Measurements from ENCODE around the gene NALCN.

The NALCN gene

DNA sequence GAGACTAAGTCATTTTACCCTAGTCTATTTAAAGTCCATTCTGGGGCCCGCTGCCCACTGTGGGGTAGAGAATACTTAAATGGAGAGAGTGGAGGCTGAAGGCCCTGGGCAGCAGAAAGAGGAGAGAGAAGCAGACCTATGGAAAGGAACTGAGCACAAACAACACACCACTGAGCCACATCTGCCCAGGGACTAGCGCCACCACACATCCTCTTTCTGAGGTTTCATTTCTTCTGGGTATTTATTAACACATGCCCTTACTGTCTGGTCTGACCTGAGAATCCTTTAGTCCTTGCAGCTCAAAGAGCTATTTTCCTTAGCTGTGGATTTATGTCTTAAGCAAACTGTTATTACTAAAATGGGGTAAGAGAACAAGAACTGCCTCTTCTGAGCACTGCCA, 154.0 kb downstream of the NALCN start:
- no peak for TF ChIP-seq FOXM1 (IDR thresholded peaks at IDR 0.05; ENCODE audit: borderline replicate concordance, low read depth)

DNA sequence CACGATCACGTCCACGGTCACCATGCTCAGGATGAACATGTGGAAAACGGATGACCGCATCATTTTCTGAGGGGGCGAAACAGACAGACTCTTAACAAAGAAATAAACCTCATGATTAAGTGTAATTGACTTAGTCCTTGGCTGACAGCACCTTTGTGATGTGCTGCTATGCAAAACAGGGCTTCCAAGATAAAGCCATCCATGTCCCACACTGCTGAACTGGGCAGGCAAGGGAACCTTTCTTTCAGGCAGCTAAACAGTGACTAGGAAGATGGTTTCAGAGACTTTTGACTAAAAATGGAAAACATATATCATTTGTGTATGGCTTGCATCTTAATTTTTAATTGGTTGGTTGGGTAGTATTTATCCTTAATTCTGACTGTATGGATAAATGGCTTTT, 157.8 kb downstream of the NALCN start:
- TF ChIP-seq EGR1 (IDR thresholded peaks at IDR 0.05) = no peak
- TF ChIP-seq, protein P1, sequence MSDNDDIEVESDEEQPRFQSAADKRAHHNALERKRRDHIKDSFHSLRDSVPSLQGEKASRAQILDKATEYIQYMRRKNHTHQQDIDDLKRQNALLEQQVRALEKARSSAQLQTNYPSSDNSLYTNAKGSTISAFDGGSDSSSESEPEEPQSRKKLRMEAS (IDR thresholded peaks at IDR 0.05) = no peak
- no peak for TF ChIP-seq TCF12 (IDR thresholded peaks at IDR 0.05; ENCODE audit: low read depth)
- no peak for TF ChIP-seq NFIC (IDR thresholded peaks at IDR 0.05)
- TF ChIP-seq CEBPB (IDR thresholded peaks at IDR 0.05) = no peak
- no peak for TF ChIP-seq FOXM1 (IDR thresholded peaks at IDR 0.05; ENCODE audit: borderline replicate concordance, low read depth)
- no peak for TF ChIP-seq TEAD4 (IDR thresholded peaks at IDR 0.05)
- no peak for TF ChIP-seq EP300 (IDR thresholded peaks at IDR 0.05; ENCODE audit: borderline replicate concordance)

DNA sequence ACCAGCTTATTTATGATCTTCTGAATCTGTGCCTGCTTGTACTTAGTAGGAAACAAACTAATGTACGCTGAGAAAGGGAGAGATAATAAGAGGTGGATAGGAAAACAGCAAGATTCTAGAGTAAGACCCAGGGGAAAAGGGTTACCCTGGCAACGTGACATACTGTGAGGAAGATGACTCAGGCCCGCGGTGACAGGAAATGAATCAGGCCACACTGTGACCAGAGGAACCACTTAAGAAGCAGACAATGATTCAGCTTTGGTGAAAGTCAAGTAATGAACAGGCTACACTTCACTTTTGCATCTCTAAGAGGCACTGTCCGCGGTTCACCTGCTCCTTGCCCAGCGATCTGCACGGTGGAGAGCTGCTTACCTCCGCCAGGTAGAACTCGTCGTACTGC, 158.2 kb downstream of the NALCN start:
- TF ChIP-seq EGR1 (IDR thresholded peaks at IDR 0.05) (no peak), TEAD4 (IDR thresholded peaks at IDR 0.05) (no peak), CEBPB (IDR thresholded peaks at IDR 0.05) (no peak), EP300 (IDR thresholded peaks at IDR 0.05; ENCODE audit: borderline replicate concordance) (no peak), CREB1 (IDR thresholded peaks at IDR 0.05; ENCODE audit: low read depth) (no peak), FOXM1 (IDR thresholded peaks at IDR 0.05; ENCODE audit: borderline replicate concordance, low read depth) (no peak), NFIC (IDR thresholded peaks at IDR 0.05) (no peak), YY1 (IDR thresholded peaks at IDR 0.05; ENCODE audit: low read depth) (no peak), RAD21 (IDR thresholded peaks at IDR 0.05; ENCODE audit: low read depth) (no peak), TAF1 (IDR thresholded peaks at IDR 0.05; ENCODE audit: low read depth) (no peak), TCF12 (IDR thresholded peaks at IDR 0.05; ENCODE audit: low read depth) (no peak), ZBTB7A (IDR thresholded peaks at IDR 0.05; ENCODE audit: low read depth) (no peak)
- TF ChIP-seq, protein P1 (IDR thresholded peaks at IDR 0.05) = no peak
- TF ChIP-seq, protein P2, sequence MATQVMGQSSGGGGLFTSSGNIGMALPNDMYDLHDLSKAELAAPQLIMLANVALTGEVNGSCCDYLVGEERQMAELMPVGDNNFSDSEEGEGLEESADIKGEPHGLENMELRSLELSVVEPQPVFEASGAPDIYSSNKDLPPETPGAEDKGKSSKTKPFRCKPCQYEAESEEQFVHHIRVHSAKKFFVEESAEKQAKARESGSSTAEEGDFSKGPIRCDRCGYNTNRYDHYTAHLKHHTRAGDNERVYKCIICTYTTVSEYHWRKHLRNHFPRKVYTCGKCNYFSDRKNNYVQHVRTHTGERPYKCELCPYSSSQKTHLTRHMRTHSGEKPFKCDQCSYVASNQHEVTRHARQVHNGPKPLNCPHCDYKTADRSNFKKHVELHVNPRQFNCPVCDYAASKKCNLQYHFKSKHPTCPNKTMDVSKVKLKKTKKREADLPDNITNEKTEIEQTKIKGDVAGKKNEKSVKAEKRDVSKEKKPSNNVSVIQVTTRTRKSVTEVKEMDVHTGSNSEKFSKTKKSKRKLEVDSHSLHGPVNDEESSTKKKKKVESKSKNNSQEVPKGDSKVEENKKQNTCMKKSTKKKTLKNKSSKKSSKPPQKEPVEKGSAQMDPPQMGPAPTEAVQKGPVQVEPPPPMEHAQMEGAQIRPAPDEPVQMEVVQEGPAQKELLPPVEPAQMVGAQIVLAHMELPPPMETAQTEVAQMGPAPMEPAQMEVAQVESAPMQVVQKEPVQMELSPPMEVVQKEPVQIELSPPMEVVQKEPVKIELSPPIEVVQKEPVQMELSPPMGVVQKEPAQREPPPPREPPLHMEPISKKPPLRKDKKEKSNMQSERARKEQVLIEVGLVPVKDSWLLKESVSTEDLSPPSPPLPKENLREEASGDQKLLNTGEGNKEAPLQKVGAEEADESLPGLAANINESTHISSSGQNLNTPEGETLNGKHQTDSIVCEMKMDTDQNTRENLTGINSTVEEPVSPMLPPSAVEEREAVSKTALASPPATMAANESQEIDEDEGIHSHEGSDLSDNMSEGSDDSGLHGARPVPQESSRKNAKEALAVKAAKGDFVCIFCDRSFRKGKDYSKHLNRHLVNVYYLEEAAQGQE (IDR thresholded peaks at IDR 0.05; ENCODE audit: low read depth) = no peak
- TF ChIP-seq, protein P3, sequence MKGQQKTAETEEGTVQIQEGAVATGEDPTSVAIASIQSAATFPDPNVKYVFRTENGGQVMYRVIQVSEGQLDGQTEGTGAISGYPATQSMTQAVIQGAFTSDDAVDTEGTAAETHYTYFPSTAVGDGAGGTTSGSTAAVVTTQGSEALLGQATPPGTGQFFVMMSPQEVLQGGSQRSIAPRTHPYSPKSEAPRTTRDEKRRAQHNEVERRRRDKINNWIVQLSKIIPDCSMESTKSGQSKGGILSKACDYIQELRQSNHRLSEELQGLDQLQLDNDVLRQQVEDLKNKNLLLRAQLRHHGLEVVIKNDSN (IDR thresholded peaks at IDR 0.05) = no peak

DNA sequence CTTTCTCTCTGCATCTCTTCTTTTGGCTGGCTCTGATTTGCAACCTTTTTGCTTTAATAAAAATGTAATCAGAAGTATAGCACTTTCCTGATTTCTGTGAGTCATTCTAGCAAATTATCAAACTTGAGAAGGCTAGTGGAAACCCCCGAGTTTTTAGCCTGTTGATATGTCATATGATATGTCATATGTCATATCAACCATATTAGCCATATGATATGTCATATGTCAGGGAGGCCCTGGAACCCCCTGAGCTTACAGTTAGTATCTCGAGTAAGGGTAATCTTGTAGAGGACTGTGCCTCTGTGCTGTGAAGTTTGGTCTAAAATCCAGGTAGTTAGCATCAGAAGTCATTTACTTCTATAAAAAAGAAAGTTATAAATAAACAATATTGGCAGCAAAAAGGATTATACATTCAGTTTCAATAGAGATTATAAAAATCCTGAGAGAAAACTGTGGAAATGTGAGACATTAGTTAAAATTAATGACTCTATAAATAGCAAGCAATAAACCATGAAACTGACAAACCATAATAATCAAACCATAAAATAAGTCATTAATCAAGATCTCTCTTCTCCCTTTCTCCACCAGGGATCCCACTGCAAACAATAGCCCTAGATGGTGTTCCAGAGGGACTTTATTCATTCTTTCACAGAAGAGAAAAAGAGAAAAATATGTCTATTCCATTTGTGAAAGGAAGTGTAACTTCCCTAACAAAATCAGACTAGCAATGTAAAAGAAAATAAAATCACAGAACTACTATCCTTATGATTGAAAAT, 167.4 kb downstream of the NALCN start:
- TF ChIP-seq EP300 (IDR thresholded peaks at IDR 0.05; ENCODE audit: borderline replicate concordance) (no peak), EGR1 (IDR thresholded peaks at IDR 0.05) (no peak), TAF1 (IDR thresholded peaks at IDR 0.05; ENCODE audit: low read depth) (no peak), TEAD4 (IDR thresholded peaks at IDR 0.05) (no peak), NFIC (IDR thresholded peaks at IDR 0.05) (no peak), CREB1 (IDR thresholded peaks at IDR 0.05; ENCODE audit: low read depth) (no peak), RAD21 (IDR thresholded peaks at IDR 0.05; ENCODE audit: low read depth) (no peak), YY1 (IDR thresholded peaks at IDR 0.05; ENCODE audit: low read depth) (no peak), TCF12 (IDR thresholded peaks at IDR 0.05; ENCODE audit: low read depth) (no peak), CEBPB (IDR thresholded peaks at IDR 0.05) (no peak)
- TF ChIP-seq, protein P3 (IDR thresholded peaks at IDR 0.05) = no peak
- TF ChIP-seq, protein P2 (IDR thresholded peaks at IDR 0.05; ENCODE audit: low read depth) = no peak
- TF ChIP-seq, protein P1 (IDR thresholded peaks at IDR 0.05) = no peak

DNA sequence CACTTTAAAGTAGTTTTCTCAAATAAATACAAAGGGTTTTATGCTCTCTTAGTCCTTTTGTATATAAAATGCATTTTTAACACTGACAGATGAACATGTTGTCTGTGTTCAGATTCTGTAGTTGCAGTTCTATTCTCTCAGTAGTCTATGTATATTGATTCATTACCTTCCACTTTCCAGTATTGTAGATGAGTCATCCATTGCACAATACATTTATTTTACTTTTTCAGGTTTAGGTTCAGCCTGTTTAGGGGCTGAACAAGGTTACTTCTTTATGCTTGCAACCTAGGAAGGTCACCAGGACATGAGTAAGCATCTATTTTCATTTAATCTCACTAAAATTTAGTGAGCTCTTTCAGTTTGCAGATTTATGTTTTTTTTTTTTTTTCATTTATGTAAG, 173.6 kb downstream of the NALCN start:
- TF ChIP-seq, protein P3 (IDR thresholded peaks at IDR 0.05) = no peak
- TF ChIP-seq TAF1 (IDR thresholded peaks at IDR 0.05; ENCODE audit: low read depth) = no peak
- TF ChIP-seq YY1 (IDR thresholded peaks at IDR 0.05; ENCODE audit: low read depth) = no peak
- no peak for TF ChIP-seq CREB1 (IDR thresholded peaks at IDR 0.05; ENCODE audit: low read depth)
- TF ChIP-seq TCF12 (IDR thresholded peaks at IDR 0.05; ENCODE audit: low read depth) = no peak
- TF ChIP-seq TEAD4 (IDR thresholded peaks at IDR 0.05) = no peak
- TF ChIP-seq, protein P1 (IDR thresholded peaks at IDR 0.05) = no peak
- no peak for TF ChIP-seq CEBPB (IDR thresholded peaks at IDR 0.05)
- no peak for TF ChIP-seq EP300 (IDR thresholded peaks at IDR 0.05; ENCODE audit: borderline replicate concordance)
- no peak for TF ChIP-seq ZBTB7A (IDR thresholded peaks at IDR 0.05; ENCODE audit: low read depth)
- TF ChIP-seq RAD21 (IDR thresholded peaks at IDR 0.05; ENCODE audit: low read depth) = no peak
- TF ChIP-seq FOXM1 (IDR thresholded peaks at IDR 0.05; ENCODE audit: borderline replicate concordance, low read depth) = no peak
- TF ChIP-seq EGR1 (IDR thresholded peaks at IDR 0.05) = no peak
- no peak for TF ChIP-seq NFIC (IDR thresholded peaks at IDR 0.05)
- TF ChIP-seq, protein P2 (IDR thresholded peaks at IDR 0.05; ENCODE audit: low read depth) = no peak

Measured in Ishikawa (cell line).